Measurements from ENCODE around the gene REPIN1. TPM values are rescaled to one million over a fixed set of nuclear protein-coding genes. Genes with fewer than 3 reads are reported as not detected.

REPIN1 gene
- total RNA-seq, 4 donors from 2014 or later: 66.8 to 143 (median 97.7) TPM

DNA sequence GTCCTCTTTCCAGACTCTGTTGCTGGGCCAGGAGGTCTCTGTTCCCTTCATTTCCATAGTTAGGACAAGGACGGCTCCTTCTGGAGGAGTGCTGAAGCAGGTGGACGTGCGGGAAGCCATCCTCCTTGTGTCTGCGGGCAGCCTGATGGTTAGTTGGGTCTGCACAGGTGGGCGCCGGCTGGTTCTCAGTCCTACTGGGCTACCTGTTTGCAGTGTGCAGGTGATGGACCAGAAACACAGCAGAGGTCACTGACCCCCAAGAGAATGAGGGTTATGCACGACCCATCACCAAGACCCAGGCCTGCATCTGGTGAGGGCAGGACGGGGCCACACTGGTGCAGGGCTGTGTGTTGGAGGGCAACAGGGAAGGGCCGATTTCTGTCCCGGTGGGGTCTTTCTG is 35.0 kb upstream of the REPIN1 start:
- peak overlapping the region in 2 of 4 donors; percentile 65 to 68 for H3K27ac ChIP-seq (replicated peaks in 1 of 4)
- H3K27me3 ChIP-seq: no peaks in the 10 kb centered on the region
- 99% methylated on average over 8 of the region's 10 CpGs for WGBS
- no peak for TF ChIP-seq POLR2AphosphoS5 (IDR thresholded peaks at IDR 0.05)
- no peak for TF ChIP-seq EP300 (IDR thresholded peaks at IDR 0.05)
- TF ChIP-seq, protein P1, sequence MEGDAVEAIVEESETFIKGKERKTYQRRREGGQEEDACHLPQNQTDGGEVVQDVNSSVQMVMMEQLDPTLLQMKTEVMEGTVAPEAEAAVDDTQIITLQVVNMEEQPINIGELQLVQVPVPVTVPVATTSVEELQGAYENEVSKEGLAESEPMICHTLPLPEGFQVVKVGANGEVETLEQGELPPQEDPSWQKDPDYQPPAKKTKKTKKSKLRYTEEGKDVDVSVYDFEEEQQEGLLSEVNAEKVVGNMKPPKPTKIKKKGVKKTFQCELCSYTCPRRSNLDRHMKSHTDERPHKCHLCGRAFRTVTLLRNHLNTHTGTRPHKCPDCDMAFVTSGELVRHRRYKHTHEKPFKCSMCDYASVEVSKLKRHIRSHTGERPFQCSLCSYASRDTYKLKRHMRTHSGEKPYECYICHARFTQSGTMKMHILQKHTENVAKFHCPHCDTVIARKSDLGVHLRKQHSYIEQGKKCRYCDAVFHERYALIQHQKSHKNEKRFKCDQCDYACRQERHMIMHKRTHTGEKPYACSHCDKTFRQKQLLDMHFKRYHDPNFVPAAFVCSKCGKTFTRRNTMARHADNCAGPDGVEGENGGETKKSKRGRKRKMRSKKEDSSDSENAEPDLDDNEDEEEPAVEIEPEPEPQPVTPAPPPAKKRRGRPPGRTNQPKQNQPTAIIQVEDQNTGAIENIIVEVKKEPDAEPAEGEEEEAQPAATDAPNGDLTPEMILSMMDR (IDR thresholded peaks at IDR 0.05): no peak
- no peak for TF ChIP-seq POLR2A (IDR thresholded peaks at IDR 0.05; ENCODE audit: low read depth)
- intact Hi-C loops (cut with DNase I): no loop called here
- H3K4me1 ChIP-seq: peaks cover 11 to 49% (median 48%) of the 10 kb centered on the region in 4 donors
- H3K36me3 ChIP-seq: peaks cover 4 to 48% (median 24%) of the 10 kb centered on the region in 4 donors
- no peak for DNase-seq (ENCODE audit: extremely low spot score)
- H3K9me3 ChIP-seq: no peaks in the 10 kb centered on the region
- no peak overlapping the region for H3K4me3 ChIP-seq

DNA sequence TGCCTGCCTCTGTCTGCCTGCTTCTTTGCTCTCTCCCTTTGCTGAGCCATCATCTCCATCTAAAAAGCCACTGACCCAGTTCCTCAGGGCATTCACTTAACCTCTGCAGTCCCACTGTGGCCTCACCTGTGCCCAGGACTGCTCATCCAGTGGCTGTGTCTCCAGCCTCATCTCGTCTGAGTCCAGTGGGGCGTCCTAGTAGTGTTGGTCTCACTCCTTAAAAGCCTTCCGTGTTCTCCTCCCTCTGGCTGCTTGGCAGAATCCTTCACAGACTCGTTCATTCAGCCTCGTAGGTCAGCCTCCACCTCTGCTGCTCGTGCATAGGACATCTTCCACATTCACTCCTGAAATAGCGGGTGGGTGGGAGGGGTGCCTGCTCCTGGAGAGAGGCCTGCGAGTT is 34.5 kb upstream of the REPIN1 start:
- Histone ChIP-seq H3K4me3 (no peak overlapping the region), H3K36me3 (peaks cover 4 to 44% (median 22%) of the 10 kb centered on the region in 4 donors), H3K4me1 (peaks cover 11 to 54% (median 53%) of the 10 kb centered on the region in 4 donors), H3K9me3 (no peaks in the 10 kb centered on the region), H3K27me3 (no peaks in the 10 kb centered on the region), H3K27ac (replicated peaks in 1 of 4) (peak overlapping the region; percentile 65 to 93 (median 72))
- 88% methylated on average over 8 of the region's 8 CpGs for WGBS
- intact Hi-C loops (cut with DNase I): no loop called here
- TF ChIP-seq, protein P1 (IDR thresholded peaks at IDR 0.05): no peak
- TF ChIP-seq EP300 (IDR thresholded peaks at IDR 0.05): no peak
- no peak for DNase-seq (ENCODE audit: extremely low spot score)

DNA sequence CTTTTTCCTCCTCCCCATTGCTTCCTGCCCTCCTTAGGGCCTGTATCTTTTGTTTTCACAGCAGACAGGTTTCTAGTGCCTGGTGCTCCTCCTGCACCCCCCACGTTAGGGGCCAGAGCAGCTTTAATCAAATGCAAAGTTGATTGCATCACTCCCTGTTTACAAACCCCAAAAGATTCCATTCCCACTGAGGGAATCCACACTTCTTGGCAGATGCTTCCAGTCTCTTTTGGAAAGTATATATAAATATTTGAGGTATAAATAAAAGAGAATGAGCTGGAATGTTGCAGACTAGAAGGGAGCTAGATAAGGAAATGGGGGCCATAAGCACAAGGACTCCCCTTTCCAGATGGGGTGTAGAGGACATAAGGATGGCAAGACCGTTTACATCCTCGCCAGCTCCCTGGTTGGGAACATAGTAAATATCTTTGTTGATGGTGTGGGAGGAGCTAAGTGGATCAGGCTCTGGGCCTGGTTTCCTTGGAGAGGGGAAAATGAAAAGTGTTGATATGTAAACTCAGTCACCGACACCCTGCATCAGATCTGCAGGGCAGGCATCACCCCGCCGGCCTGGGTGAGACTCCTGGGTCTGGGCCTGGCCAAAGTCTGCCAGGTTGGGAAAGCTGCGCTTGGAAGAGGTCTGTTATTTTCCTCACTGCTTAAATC is 33.4 kb upstream of the REPIN1 start:
- H3K9me3 ChIP-seq: no peaks in the 10 kb centered on the region
- peak overlapping the region; percentile 65 to 93 (median 72) for H3K27ac ChIP-seq (replicated peaks in 1 of 4)
- no peak for DNase-seq (ENCODE audit: extremely low spot score)
- peaks cover 0 to 2% (median under 1%) of the 10 kb centered on the region in 4 donors for H3K27me3 ChIP-seq
- peaks cover 22 to 65% (median 64%) of the 10 kb centered on the region in 4 donors for H3K4me1 ChIP-seq
- H3K36me3 ChIP-seq: peaks cover 0 to 32% (median 15%) of the 10 kb centered on the region in 4 donors
- no peak overlapping the region for H3K4me3 ChIP-seq
- intact Hi-C loops (cut with DNase I): no loop called here
- 34% methylated on average over 7 of the region's 7 CpGs for WGBS
- TF ChIP-seq POLR2AphosphoS5 (IDR thresholded peaks at IDR 0.05) (no peak), EP300 (IDR thresholded peaks at IDR 0.05) (no peak), POLR2A (IDR thresholded peaks at IDR 0.05; ENCODE audit: low read depth) (no peak)
- TF ChIP-seq, protein P1 (IDR thresholded peaks at IDR 0.05): no peak

DNA sequence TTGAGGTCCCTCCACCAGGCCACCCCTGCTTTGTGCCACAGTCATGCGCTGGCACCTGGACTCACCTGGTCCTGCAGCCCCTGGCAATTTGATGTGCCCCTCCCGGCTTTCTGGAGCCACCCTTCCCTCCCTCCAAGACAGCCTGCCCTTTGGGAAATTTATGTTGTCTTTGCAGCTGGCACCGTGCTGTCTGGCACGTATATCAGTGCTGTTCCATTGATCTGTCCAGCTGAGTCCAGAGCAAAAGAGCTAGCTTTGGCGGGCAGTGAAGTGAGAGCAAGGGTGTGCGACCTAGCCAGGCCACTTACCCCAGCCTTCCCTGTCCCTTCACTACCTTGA is 32.9 kb upstream of the REPIN1 start:
- 38% methylated on average over 6 of the region's 6 CpGs for WGBS

More for the DNA sequence above, 32.9 kb upstream of the REPIN1 start:
- intact Hi-C loops (cut with DNase I): no loop called here
- Histone ChIP-seq H3K4me3 (no peak overlapping the region), H3K36me3 (peaks cover 0 to 27% (median 11%) of the 10 kb centered on the region in 4 donors), H3K27ac (replicated peaks in 1 of 4) (peak overlapping the region; percentile 65 to 93 (median 72)), H3K4me1 (peaks cover 26 to 70% (median 69%) of the 10 kb centered on the region in 4 donors), H3K27me3 (peaks cover 0 to 6% (median 2%) of the 10 kb centered on the region in 4 donors), H3K9me3 (no peaks in the 10 kb centered on the region)
- no peak for TF ChIP-seq POLR2AphosphoS5 (IDR thresholded peaks at IDR 0.05)
- TF ChIP-seq POLR2A (IDR thresholded peaks at IDR 0.05; ENCODE audit: low read depth): no peak
- TF ChIP-seq, protein P1 (IDR thresholded peaks at IDR 0.05): no peak
- no peak for TF ChIP-seq EP300 (IDR thresholded peaks at IDR 0.05)
- DNase-seq (ENCODE audit: extremely low spot score): no peak
